ENCODE data around the gene AKAP8.

DNA sequence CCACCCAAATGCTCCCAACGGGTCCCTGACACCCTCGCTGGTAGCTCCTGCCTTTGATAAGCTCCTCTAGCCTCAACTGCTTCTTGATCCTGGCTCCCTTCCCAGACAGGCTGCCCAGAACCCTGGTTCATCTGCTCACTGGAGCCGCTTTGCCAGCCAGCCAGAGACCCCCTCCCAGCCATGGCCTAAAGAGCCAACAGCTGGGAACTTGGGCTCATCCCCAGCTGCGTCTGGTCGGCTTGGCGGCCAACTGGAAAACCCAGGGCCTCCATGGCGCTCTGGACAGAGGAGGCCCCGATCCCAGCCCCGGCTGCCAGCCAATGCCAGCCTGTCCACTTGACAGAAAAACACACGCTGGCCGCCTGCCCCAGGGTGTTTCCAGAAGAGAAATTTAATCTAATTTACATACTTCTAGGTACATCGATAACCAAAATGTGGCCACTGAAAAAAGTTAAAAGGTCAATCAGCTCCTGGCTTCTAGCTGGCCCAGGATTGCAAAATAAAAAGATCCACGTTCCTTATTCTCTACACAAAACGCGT, 42.2 kb upstream of the AKAP8 start:
- TF ChIP-seq, protein P1, sequence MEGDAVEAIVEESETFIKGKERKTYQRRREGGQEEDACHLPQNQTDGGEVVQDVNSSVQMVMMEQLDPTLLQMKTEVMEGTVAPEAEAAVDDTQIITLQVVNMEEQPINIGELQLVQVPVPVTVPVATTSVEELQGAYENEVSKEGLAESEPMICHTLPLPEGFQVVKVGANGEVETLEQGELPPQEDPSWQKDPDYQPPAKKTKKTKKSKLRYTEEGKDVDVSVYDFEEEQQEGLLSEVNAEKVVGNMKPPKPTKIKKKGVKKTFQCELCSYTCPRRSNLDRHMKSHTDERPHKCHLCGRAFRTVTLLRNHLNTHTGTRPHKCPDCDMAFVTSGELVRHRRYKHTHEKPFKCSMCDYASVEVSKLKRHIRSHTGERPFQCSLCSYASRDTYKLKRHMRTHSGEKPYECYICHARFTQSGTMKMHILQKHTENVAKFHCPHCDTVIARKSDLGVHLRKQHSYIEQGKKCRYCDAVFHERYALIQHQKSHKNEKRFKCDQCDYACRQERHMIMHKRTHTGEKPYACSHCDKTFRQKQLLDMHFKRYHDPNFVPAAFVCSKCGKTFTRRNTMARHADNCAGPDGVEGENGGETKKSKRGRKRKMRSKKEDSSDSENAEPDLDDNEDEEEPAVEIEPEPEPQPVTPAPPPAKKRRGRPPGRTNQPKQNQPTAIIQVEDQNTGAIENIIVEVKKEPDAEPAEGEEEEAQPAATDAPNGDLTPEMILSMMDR (IDR thresholded peaks at IDR 0.05), result no peak
- no peak for TF ChIP-seq POLR2A (IDR thresholded peaks at IDR 0.05)
